ENCODE data around the gene EVI2A.
"Not testable (repeated sequence)": the region's sequence is repeated elsewhere in the genome, so short reads cannot be mapped to it uniquely, and the experiment has no call there.

The EVI2A gene

DNA sequence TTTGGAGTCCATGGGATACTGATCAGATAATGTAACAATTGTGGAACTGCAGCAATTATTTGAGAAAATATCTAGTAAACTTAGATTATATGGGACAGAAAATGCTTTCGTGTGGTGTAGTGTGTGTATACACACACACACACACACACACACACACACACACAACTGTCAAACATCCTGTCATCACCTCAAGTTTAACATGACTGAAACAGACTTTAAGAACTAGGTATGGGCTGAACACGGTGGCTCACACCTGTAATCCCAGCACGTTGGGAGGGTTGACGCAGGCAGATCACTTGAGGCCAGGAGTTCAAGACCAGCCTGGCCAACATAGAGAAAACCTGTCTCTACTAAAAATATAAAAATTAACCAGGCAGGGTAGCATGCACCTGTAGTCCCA lies 544 bp upstream of the EVI2A start:
- no peak for DNase-seq
- no peak for TF ChIP-seq POLR2A (IDR thresholded peaks at IDR 0.05; ENCODE audit: low read length)
- TF ChIP-seq GATA1 (IDR thresholded peaks at IDR 0.05; ENCODE audit: low read depth, low read length) = no peak

- no peak for DNase-seq
- TF ChIP-seq GATA1 (IDR thresholded peaks at IDR 0.05; ENCODE audit: low read depth, low read length) (no peak), POLR2A (IDR thresholded peaks at IDR 0.05; ENCODE audit: low read length) (no peak)
Measured at GRCh38 chr17:31320791-31321190, 631 bp downstream of the EVI2A start.

GRCh38 chr17:31320241-31320640 lies 1.2 kb downstream of the EVI2A start:
- DNase-seq = no peak

DNA sequence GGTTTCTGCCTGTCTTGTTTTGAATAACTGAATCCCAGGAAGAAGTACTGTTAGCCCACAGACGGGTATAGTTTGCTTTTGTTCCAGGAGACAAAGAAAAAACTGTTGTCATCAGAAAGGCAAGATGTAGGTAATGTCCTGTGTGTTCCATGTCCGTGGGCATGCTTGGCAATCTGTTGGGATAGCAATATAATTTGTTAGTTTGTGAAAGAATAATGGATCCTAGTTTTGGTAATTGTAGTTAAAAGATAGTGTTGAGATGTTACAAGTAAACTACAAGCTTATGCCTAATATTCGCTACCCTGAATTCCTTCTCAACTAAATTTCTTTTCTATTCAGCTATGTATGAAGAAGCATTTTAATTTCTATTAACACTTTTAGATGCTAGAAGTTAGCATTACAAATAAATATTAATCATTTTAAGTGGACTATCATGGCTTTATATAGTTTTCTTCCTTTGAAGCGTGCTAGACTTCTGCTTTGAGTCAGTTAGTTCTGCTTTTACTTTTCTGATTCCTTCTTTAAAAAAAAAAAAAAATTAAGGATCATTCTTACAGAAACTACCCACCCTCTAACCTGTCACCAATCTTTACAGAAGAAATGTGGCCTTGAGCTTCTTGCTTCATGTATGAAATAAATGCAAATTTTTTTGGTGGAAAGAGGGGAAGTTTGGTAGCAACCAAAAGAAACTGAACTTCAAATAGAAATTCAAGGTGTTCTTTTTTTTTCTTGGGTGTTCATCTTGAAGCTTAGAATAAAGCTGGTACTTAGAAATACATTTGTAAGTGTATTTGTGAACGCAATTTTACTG lies 2.4 kb downstream of the EVI2A start:
- no peak for DNase-seq
- TF ChIP-seq POLR2A (IDR thresholded peaks at IDR 0.05; ENCODE audit: low read length) (no peak), GATA1 (IDR thresholded peaks at IDR 0.05; ENCODE audit: low read depth, low read length) (no peak)

More at GRCh38 chr17:31320241-31320640, 1.2 kb downstream of the EVI2A start:
- no peak for TF ChIP-seq POLR2A (IDR thresholded peaks at IDR 0.05; ENCODE audit: low read length)

DNA sequence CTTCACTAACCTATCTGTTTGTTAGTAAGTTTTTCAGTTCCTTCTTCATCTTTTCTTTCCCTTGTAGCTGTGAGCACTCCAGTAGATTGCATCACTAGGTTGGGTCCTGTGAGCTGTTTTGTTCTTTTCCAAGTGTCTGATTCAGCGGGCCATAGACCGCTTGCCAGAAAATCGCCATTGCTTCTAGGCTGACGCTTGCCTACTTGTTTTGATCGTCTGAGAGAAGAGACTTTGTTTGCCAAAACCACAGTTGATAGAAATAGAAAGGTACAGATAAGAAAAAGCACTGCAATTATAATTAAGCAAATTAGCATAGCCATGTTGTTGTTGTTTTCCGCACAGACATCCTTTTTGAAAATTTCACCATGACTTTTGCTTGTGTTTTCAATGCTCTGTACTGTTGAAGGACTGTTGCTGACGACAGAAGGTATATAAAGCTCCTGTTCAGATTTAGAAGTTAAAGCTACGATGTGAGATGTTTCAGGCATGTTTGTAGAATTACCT lies 3.1 kb downstream of the EVI2A start:
- no peak for TF ChIP-seq POLR2A (IDR thresholded peaks at IDR 0.05; ENCODE audit: low read length)
- no peak for TF ChIP-seq GATA1 (IDR thresholded peaks at IDR 0.05; ENCODE audit: low read depth, low read length)
- DNase-seq = no peak

DNA sequence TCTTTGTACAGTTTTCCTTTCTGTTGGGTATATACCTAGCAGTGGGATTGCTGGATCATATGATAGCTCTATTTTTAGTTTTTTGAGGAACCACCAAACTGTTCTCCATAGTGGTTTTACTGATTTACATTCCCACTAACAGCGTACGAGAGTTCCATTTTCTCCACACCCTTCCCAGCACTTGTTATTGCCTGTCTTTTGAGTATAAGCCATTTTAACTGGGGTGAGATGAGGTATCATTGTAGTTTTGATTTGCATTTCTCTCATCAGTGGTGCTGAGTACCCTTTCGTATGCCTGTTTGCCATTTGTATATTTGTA lies 6.7 kb downstream of the EVI2A start:
- TF ChIP-seq GATA1 (IDR thresholded peaks at IDR 0.05; ENCODE audit: low read depth, low read length) (no peak), POLR2A (IDR thresholded peaks at IDR 0.05; ENCODE audit: low read length) (no peak)
- no peak for DNase-seq

DNA sequence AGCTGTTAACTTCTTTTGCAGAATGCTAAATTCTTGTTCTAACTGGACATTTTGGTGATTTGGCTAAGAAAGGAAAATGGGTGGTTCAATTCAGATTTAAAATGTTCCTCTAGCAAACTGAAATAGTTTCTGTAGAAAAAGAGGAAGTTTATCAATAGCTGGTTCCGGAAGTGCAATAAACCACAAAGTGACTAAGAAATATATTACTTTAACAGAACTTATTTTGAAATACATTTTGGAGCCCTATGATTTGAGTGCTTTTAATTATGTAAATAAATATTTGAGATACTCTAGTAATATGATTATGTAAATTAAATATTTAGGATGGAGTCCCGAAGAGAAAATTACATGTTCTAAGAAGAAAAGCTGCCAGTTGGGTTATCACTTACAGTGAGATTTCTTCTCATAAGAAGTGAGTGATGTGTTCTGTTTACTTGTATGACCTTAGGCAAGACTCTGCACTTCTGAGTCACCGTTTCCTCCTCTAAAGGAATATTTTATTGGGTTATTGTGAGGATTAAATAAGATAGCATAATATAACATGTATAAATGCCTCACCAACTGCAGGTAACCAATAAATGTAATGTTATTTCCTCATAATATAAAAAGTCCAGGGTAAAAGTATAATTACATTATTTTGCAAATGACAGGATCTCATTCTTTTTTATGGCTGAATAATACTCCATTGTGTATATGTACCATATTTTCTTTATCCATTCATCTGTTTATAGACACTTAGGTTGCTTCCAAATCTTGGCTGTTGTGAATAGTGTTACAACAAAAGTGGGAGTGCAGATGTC lies 7.2 kb downstream of the EVI2A start, which contains the start of gene EVI2B:
EVI2B (minus strand) TSS at position 73 of the 800 bp plus-strand sequence. CDS start 8,445 bp downstream, outside the sequence.
- no peak for DNase-seq
- no peak for TF ChIP-seq POLR2A (IDR thresholded peaks at IDR 0.05; ENCODE audit: low read length)
- TF ChIP-seq GATA1 (IDR thresholded peaks at IDR 0.05; ENCODE audit: low read depth, low read length) = no peak

- not testable (repeated sequence) for DNase-seq
Measured at GRCh38 chr17:31312223-31312622, 9.2 kb downstream of the EVI2A start.

- DNase-seq = no peak
- TF ChIP-seq GATA1 (IDR thresholded peaks at IDR 0.05; ENCODE audit: low read depth, low read length) = no peak
Measured at GRCh38 chr17:31311526-31311925, 9.9 kb downstream of the EVI2A start.

GRCh38 chr17:31310886-31311285 lies 10.5 kb downstream of the EVI2A start:
- no peak for DNase-seq
- TF ChIP-seq POLR2A (IDR thresholded peaks at IDR 0.05; ENCODE audit: low read length) = no peak
- no peak for TF ChIP-seq GATA1 (IDR thresholded peaks at IDR 0.05; ENCODE audit: low read depth, low read length)

GRCh38 chr17:31310260-31310659 lies 11.2 kb downstream of the EVI2A start:
- no peak for DNase-seq
- TF ChIP-seq POLR2A (IDR thresholded peaks at IDR 0.05; ENCODE audit: low read length) (no peak), GATA1 (IDR thresholded peaks at IDR 0.05; ENCODE audit: low read depth, low read length) (no peak)

DNA sequence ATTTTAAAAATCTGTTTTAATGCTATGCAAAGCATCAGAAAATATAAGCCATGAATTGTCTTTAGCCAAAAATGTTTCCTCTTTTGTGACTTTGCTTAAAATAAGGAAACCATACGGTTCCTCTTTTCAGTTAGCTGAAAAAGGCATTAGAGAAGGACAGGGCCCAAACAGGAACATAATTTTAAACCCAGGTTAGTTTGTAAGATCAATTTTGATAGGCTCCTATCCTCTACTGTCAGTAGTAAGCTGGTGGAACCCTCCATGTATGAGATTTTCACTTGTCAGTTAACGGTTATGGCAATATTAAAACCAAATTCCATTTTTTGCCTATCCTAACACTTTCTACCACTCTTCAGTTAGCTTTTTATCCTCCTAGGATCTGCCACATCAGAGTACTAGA lies 11.9 kb downstream of the EVI2A start:
- DNase-seq = no peak
- no peak for TF ChIP-seq GATA1 (IDR thresholded peaks at IDR 0.05; ENCODE audit: low read depth, low read length)
- TF ChIP-seq POLR2A (IDR thresholded peaks at IDR 0.05; ENCODE audit: low read length) = no peak

DNA sequence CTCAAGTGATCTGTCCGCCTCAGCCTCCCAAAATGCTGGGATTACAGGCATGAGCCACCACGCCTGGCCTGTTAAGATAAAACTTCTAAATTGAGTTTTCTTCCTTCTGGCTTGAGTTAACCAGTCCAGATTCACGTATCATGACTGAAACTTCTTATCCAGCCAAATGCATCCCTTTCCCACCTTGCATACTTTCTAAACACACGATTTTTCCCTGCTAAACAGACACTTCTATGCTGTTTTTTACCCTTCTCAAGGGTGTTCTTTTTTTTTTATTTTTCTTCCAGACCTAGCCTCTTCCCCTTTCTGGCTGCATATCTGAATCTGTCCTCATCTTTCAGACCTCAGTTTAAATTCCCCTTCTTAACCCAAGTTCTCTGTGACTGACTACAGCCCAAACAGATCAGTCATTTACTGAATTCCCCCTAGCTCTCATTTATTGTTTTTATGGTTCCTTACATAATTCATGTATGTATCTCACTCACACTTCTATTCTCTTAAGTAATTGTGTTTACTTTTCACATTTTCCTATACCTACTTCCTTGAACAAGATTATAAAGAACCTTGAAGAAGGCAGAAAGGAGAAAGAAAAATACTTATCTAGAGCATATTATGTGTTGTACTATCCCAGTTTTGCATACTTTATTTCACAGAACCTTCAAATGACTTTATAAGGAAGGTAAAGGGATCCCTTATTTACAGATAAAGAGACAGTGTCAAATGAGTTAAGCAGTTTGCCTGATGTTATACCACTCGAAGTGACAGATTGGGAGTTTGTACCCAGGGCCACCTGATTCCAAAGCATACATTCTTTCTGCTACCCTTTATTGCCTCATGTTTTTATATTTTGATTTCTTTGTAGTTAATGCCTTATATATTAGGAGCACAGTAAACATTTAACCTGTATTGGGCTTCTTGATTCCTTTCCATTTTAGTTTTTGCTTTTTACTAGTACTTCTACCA lies 12.8 kb downstream of the EVI2A start:
- TF ChIP-seq GATA1 (IDR thresholded peaks at IDR 0.05; ENCODE audit: low read depth, low read length) (no peak), POLR2A (IDR thresholded peaks at IDR 0.05; ENCODE audit: low read length) (no peak)
- DNase-seq = peak in 1 of 2 experiments; percentile 4

DNA sequence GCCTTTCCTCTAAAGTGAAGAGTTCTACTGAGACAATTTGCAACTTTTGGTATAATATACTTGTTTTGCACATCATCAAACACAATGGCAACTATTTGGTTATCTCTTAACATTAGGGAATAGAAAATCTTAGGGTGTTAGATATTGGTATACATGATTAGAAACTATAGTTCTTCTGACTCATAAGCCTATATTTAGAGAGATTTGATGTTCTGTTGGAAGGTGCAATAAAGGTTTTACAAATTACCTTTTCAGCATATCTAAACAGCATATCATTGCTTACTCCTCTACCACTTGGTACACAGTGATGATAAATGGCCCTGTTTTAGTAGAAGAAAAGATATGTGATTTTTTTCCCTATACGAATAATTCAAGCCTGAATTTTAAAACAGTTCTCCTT lies 13.8 kb downstream of the EVI2A start:
- TF ChIP-seq GATA1 (IDR thresholded peaks at IDR 0.05; ENCODE audit: low read depth, low read length) = no peak
- no peak for TF ChIP-seq POLR2A (IDR thresholded peaks at IDR 0.05; ENCODE audit: low read length)
- no peak for DNase-seq

Measured in erythroblast (primary cell).